OCI-M1 (cell line): ENCODE results near the gene SRGAP3.

Experiments used
- DNase-seq: peaks from one replicate; lab custom pipeline; 2025; lab: John Stamatoyannopoulos, UW

The SRGAP3 gene

DNA sequence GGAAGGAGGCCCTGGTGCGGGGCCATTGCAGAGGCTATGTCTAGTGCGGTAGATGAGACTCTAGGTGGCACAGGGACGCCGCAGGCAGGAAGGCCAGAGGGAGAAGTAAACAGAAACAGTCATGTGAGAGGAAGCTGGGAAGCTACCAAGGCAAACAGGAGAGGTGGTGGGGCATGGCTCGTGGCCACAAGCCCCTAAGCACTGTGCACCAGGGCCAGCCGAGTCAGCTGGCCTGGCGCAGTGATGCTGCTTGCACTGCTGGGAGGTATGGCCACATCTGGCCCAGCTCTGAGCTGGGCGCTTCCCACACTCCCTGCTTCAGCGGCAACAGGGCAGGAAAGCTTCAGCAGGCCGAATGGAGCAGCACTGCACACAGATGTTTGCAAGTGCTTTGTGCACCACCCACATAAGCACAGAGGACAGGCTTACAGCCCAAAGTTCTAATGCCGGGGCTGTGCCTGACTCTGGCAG, 76.6 kb downstream of the SRGAP3 start:
- no peak for DNase-seq

DNA sequence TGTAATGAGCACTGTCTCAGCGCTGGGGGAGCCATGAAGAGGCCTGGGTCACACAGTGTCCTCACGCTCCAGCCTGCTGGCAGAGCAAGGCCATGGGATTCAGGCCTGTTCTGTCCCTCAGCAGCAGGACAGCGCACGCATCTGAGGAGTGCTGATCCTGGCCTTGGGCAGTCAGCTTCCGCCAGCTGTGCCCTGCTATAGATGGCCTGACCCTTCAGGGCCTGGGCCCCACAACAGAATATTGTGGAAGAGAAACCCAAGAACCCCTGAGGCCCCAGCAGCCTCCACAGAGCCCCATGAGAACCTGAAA, 78.6 kb downstream of the SRGAP3 start:
- no peak for DNase-seq

DNA sequence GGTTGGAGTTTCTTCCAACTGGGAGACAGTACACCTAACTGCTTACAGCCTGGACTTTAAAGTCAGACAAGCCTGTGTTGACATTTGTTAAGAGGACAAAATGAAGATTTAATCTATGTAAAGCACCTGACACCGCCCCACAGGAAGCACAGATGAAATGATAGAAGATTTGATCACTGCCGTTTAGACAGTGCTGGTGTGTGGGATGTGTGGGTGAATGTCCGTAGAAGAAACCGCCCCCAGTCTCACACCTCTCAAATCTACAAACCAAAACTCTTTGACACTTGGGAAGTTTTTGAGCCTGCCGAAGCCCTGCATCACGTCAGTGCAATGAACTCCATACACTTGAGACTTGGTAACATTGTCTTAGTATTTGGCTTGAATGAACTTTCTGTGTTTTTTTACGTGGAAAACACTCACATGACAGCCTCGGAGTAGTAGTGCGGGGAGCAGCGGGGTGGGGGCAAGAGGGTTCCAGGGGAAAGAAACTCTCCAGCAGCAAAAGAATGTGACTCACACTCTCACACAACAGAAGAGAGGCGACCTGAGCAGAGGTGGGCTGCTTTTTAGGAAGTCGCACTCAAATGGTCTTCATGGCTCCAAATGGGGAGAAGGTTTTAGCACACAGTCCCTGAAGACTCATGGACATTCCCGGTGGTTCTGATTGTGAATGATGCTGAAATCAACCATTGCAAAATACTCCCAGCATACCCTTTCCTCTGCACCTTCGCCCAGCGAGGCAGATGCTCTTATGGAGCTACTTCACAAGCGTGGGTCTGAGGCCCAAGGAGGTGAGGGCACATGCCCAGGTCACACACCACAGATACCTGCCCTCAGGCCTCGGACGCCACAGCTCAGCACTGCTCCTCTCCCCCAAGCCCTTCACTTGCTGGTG, 79.2 kb downstream of the SRGAP3 start:
- no peak for DNase-seq

DNA sequence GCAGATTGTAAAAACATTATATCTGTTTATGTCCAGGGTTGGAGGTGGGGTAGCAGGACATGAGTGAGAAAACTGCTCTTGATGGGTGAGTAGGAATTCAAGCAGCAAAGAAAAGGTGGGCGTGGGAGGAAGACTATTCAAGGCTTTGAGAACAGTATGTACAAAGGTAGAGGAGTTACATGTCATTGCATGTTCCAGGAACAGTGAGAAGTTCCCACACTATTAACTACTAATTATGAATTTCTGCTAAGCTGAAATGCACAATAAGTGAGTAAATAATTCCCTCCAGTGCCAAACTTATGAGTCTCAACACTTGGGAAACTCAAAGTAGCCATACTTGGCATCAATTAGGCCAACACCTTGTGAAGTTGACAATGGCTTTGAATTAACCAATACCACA, 80.1 kb downstream of the SRGAP3 start:
- DNase-seq, result no peak

DNA sequence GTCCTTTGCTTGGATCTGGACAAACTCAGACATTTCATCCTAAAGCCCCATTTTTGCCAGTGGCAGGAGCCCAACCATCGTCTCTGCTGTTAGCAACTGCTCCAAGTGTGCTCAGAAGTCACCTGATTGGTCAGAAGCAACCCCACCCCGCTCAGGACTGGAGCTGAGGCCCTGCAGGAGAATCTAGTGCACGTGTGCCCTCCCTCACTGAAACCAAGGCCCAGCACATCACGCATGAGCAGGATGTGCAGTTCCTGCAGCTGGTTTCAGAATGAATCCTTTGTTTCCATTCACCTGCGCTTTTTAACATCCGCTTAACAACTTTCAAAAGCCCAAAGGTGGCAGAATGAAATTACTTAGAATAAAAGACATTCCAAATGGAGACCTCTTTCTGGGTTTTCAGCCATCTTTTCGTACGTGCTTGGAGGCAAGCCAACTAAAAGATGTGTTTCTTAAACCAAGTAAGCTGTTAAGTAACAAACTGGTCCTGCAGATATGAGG, 81.2 kb downstream of the SRGAP3 start:
- no peak for DNase-seq

DNA sequence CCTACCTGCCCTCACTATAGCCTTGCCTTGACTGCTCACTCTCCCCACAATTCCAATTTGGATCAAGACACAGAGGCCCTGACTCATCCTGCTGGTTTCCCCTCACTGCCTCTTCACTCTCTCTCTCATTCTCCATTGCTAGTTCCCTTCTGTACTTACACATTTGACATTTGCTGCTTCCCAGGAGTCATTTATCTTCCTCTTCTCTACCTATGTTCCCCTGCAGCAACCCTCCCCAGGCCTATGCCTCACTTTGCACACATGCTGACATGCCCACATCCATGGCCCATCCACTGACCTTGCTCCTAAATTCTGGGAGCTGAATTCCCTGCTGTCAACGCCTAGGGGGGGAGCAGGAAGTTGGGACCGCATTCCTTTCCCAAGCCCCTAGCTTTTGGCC, 82.2 kb downstream of the SRGAP3 start:
- DNase-seq, result no peak

DNA sequence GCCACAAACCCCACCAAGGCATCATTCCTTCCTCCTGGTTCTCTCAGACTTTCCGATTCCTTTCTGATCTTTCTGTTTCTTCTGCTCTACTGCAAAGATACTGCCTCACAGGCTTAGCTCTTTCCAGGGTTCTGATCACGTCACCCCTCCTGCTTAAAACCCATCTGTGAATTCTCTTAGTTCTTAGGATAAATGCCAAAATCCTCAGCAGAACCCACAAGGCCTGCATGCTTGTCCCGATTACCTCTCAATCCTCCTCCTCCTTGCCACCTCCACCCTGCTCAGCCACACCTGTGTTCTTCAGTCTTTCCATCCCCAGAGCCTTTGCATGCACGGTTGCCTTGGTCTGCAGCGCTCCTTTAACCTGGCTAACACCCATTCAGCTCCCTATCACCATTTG, 84.0 kb downstream of the SRGAP3 start:
- no peak for DNase-seq

DNA sequence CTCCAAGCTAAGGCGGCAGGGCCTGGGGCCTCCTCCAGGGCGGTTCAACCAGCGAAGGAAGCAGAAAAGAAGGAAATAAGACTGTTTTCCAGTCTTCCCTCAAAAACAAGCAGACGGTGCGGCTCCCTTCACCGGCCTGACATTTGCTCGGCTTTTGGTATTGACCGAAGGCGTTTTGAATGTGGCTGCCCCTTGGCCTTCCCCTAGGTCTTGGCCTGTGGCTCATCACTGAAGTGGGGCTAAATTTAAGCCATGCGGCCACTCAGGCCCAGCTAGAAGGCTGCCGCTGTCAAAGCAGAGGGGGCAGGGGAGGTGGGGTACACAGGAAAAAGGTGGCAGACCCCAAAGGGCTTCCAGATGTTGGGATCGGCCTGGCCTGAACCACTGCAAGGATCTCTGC, 86.2 kb downstream of the SRGAP3 start:
- no peak for DNase-seq

DNA sequence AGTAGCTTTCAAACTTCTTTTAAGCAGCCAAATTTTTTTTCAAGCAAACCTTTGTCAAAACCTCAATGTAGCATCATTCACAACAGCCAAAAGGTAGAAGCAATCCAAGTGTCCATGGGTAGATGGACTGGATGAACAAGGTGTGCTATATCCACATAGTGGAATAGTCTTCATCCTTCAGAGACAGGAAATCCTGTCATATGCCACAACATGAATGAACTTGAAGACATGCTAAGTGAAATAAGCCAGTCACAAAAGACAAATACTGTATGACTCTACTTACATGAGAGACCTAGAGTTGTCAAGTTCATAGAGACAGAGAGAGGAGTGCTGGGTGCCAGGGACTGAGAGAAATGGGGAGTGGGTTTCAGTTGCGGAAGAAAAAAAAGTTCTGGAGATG, 87.6 kb downstream of the SRGAP3 start:
- no peak for DNase-seq

DNA sequence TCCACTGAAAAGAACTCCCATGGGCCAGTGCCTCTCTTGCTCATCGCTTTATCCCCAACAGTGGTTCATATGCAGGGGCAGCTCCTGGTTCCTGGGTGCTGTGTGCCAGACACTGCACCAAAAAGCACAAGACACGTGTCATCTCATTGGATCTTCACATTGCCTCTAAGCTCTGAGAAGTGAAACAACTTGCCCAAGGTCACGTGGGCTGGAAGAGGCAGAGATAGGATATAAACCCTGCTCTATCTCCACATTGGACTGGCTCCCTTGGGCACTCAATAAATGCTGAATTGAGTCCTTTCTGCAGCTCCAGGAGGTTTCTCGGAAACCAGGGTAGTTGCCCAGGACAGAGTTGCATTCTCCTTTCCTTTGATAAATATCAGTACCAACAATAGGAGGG, 88.1 kb downstream of the SRGAP3 start:
- DNase-seq, result peak; percentile 30

DNA sequence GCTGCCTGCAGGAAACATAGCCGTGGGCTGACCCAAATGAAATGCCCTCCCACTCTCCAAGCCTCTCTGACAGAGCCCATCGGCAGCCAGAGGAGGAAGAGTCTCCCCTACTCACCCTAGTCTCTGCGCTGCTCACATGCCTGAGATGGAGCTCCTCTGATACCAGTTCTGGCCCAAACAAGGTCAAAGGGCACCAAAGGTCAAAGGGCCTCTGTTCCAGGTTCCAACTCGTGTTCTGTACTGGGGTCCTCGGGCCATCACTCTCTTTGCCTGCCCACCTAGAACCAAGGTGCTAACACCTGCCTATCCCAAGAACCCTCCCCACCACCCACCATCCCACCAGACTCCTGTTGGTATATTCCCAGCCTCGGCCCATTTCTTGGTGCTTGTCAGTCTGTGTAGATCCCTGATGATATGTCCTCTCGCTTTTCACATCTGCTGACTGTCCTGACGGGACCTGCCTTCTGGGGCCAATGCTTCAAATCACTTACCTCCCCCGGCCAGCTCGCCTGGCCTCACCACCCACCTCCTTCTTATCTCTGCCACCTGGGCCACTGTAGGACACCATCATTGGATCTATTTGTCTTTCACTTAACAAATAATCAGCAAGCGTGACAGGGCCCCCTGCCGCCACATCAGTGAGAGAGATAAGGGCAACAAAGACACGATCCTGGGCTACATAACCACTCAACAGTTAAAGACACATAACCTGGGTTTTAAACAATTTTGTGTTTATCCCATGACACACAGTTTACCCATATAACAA, 90.4 kb downstream of the SRGAP3 start:
- DNase-seq, result no peak

DNA sequence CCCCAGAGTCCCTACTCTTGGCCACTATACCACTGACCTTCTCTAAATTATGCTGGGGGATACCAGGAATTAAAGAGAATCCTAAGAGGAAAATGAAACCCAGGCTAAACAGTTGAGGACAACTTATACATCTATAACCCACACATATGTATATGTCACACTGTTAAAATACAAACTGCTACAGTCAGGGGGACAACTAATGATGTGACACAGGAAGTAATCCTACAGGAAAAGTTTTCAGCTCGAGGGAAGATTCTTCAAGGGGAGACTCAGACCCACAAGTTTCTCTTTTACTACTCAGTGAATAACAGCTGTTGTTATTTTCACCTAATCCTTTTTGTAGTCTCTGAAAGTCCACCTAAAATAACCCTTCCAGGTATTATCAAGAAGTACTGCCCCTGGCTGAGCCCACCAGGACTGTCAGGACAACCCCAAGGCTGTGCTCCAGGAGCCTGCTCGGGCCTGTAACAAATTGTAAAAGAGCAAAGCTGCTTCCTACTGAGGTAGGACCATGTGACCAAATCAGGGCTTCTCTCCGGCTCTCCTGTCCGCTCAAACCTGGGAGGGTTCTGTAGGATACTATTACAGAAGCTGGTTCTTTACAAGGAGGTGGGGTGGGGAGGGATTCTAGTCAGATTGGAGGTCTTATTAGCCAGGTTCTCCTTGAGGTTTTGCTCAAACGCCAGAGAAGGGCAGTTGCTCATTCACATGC, 91.6 kb downstream of the SRGAP3 start:
- peak; percentile 14 for DNase-seq

DNA sequence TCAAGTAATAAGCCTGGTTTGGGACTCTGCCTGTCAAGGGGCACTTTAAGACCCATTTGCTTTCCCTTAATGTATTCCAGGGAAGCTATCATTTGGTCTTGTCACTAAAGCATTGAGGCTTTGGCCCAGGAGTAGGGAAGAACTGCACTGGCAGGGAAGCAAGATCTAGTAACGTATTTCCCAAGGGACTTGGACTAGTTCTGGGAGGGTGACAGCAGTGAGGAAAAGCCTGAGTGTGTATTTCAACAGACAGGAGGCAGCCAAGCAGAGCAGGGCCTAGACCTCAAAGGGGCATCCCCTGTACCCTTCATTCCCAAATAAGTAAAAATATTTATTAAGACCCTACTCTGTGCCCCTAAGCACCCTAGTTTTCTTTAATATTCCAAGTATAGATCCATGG, 92.8 kb downstream of the SRGAP3 start:
- no peak for DNase-seq

DNA sequence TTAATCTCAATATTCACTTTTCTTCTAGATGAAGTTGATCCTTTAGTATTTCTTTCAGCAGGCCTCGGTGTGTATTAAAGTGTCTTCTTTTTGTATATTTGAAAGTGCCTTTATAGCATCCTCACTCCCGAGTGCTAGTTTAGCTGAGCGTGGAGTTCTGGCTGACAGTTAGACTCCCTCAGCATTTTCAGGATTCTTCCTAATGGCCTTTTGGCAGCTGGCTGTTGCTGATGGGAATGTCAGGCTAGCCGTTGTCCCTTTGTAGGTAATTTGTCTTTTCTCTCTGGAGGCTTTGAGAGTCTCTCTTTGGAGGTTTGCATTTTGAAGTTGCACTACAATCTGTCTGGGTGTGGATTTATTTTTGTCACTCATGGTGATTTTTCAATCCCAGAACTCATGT, 94.4 kb downstream of the SRGAP3 start:
- DNase-seq, result no peak

DNA sequence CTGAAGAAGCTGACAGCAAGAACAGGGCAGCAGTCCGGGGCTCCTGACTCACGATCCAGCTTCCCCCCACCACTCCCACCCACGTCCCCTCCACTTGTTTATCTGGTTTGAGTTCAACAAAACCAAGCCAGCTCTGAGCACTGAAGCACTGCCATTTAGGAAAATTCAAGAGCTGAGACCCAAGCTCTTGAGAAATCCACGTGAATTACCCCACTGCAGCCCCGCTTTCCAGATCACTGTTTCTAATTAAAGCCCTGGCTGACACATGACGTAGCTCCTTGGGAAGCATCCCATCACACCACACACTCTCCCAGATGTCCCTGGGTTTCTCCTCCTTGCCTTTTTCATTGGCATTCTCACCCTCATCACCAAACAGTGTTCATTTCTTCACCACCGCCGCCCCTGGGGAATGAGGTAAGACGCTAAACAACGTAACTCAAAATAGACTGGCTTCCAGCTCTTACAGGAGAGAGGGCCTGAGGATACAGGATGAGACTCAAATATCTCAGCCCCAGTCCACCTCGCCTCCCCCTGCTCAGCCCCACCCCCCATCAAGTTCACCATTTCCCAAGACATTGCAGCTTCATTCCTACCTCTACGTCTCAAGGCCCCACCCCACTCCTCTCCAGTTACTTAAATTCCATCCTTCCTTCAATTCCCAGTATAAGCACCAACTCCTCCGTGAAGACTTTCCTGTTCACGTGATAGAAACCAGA, 95.4 kb downstream of the SRGAP3 start:
- DNase-seq, result no peak

DNA sequence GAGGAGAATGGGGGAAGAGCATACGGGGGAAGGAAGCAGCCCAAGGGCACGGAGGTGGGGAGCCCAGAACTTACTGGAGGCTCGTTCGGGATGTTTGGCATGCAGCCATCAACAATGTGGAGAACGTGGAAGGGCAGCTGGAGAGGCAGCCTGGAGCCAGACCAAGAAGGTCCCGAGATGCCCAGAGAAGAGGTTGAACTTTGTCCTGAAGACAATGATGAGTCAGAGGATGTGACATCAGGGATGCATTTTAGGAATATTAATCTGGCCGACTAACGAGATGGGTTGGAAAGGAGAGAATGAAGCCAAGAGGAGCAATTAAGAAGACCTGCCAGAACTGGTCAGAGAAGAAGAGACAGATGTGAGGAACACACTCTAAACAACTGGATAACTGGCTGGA, 98.2 kb downstream of the SRGAP3 start:
- DNase-seq, result no peak

DNA sequence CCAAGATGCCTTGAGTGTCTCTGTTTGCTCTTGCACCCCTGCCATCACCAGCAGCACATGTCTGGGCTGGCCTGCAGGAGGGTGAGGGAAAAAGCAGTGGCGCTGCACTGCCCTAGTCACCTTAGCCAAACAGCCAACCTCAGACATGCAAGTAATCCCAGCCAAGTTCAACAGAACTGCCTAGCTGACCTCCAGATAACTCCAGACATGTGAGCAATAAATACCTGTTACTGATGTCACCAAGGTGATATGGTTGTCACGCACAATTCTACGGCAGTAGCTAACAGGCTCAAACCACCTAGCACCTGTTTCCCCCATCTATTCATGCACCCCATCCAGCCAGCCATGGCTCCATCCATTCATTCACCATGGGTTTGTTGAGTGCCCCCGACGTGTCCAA, 99.9 kb downstream of the SRGAP3 start:
- no peak for DNase-seq

DNA sequence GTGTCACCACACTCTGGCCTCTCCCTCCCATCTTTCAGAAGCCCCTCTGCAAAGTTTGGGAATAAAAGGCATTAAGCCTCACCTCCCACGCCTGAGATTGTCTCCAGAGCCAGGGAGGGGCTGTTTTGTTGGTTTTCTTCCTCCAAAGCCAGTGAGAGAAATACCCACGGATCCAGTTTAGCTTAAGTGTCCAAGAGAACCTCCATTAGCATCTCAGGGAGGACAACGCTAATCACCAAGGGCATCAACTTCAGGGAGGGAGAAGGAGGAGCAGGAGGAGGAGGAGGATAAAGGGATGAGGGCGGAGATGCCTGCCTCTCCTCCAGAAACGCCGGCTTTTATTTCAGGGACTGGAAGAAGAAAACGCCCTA, 101.6 kb downstream of the SRGAP3 start:
- no peak for DNase-seq

DNA sequence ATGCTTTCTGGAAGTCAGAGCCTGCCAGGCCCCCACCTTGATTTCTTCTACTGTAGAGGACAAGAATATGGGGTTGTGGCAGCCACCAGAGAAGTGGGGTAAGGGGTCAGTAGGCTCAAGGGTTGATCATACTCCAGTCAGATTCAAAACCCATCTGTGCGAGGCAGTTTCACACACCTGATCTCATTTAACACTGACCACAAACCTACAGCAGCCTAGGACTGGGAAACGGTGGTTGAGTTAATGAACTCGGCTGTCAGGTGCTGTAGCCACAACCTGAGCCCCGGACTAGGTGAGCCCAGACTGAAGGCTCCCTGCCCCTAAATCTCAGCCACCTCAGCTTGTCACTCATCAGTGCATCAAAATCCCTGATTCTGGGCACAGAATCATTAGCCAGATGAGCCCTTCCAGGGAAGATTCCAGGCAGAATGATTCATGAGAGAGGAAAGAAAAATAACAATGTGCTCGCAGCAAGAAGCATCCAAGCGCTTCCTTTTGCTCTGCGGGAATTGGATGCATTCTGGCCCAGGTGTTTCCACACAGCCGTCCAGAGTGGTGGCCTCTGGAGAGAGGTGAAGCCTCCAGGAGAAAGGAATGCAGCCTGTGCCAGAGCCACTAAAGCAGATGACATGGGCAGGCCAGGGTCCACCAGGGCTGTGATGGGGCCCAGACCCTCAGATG, 102.1 kb downstream of the SRGAP3 start:
- DNase-seq, result no peak

DNA sequence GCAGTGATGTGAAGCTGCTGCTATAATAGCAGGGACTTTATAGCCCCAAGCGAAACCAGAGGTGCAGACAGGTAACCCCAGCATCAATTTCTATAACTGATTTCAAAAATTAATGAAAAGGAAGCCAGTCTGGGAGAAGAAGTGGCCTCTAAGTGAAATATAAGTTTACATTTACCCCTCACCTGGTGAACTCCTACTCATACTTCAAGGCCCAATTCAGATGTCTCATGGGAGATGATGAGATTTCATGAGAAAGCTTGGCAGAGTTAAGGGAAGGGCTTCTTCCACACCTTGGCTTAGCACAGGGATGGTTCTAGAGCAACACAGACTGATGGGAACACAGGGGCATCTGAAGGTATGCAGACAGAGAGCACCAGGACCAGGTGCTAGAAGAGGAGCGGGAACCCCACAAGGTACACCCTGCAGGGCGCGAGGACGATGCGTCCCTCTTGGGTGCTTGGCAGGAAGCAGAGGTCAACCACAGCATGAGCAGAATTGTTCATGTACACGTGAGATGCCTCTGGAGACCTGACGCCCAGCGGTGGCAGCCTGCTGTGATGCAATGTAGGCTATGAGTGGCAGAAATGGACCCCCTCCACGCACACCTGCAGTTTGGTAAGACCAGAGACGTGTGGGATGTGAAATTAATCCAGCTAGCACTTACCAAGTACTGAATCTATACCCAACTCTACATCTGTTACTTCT, 102.9 kb downstream of the SRGAP3 start:
- no peak for DNase-seq

DNA sequence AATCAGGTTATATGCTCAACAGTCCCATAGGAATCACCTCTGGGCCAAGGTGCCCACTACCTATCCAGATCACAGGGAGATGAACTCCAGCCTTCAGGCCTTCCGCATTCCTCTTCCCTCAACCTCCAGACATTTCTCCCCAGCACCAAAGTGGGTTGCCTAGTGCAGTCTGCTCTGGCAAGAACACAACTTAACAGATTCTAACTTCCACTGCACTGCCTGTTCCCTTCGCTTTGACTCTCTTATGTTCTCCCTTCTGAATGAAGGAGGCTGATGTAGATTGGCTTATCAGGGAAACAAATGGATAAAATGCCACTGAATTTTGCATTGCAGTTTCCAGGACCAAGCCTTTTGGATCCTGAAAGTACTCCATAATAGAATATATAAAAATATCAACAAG, 106.3 kb downstream of the SRGAP3 start:
- no peak for DNase-seq
